Cardiac muscle cell (in vitro differentiated cells and primary cell): ENCODE measurements around the gene PFKM. TPM values are rescaled to one million over a fixed set of nuclear protein-coding genes. Genes with fewer than 3 reads are reported as not detected.
"Not testable (repeated sequence)": the region's sequence is repeated elsewhere in the genome, so short reads cannot be mapped to it uniquely, and the experiment has no call there.

ENCODE experiments used
- DNase-seq, 2 donors: peaks; one replicate each; pipeline versions ENCODE4 v3.0.0 to v3.0.0-alpha.2; 2010 to 2017; ENCODE audit warnings: low read depth in 1 of 2, low spot score in 1 of 2
- H3K27ac ChIP-seq: fragments of 200-600 bp; sonication (generic); 2 replicates; pipeline ENCODE4 v1.5.1; 2016
- H3K27me3 ChIP-seq: fragments of 200-600 bp; sonication (generic); 2 replicates; pipeline ENCODE4 v1.6.0; 2016; ENCODE audit warnings: control low read depth
- H3K36me3 ChIP-seq: fragments of 200-600 bp; sonication (generic); 2 replicates; pipeline ENCODE4 v1.5.1; 2016; ENCODE audit warnings: control low read depth
- H3K4me1 ChIP-seq: fragments of 200-600 bp; sonication (generic); 2 replicates; pipeline ENCODE4 v1.8.1; 2017; ENCODE audit warnings: low read depth, mild to moderate bottlenecking, mixed run types
- H3K4me3 ChIP-seq: fragments of 200-600 bp; sonication (generic); 2 replicates; pipeline ENCODE4 v1.5.1; 2016; ENCODE audit warnings: mild to moderate bottlenecking
- H3K9me3 ChIP-seq: fragments of 200-600 bp; sonication (generic); 2 replicates; pipeline ENCODE4 v1.5.1; 2017; ENCODE audit warnings: low read depth, mild to moderate bottlenecking, control low read depth
- CTCF ChIP-seq: IDR thresholded peaks from 2 replicates; pipeline ENCODE4 v1.5.1; 2012; ENCODE audit warnings: low read depth, mild to moderate bottlenecking, low read length
- polyA plus RNA-seq: library from polyadenylated mRNA; unstranded; fragments of >200 nt; fragmentation: Nextera tagmentation; extraction: Ambion mirVana; gene quantifications from 2 replicates; pipeline ENCODE4 v1.2.1, GENCODE V29; 2016
- total RNA-seq: library from RNA; depleted of rRNA; stranded (reverse); fragments of >200 nt; gene quantifications from 2 replicates; pipeline ENCODE4 v1.2.3, GENCODE V29; 2016

PFKM gene
- total and polyA plus RNA-seq, 2 experiments from 2014 or later: 152 to 163 TPM

GRCh38 chr12:48105321-48105866 lies 13.8 kb upstream of the PFKM start:
- H3K27ac ChIP-seq: peak overlapping the region; percentile 99
- DNase-seq: no peak

GRCh38 chr12:48105867-48106680 lies 13.1 kb upstream of the PFKM start, which contains the start of gene SENP1:
SENP1 (minus strand) TSS chr12:48106079; CDS start chr12:48101472, 4,607 bp downstream.
- Histone ChIP-seq H3K27ac (peak within 1 kb of the TSS; percentile 99), H3K4me3 (peak within 1 kb of the TSS; percentile 95), H3K4me1 (peaks cover 12% of the 10 kb centered on the region), H3K36me3 (no peaks in the 10 kb centered on the region), H3K9me3 (no peaks in the 10 kb centered on the region), H3K27me3 (peaks cover 5% of the 10 kb centered on the region)
- peak; percentile 85 to 92 for DNase-seq
- TF ChIP-seq CTCF: peak; percentile 23

More at GRCh38 chr12:48105321-48105866, 13.8 kb upstream of the PFKM start:
- no peaks in the 10 kb centered on the region for H3K36me3 ChIP-seq
- TF ChIP-seq CTCF: no peak
- H3K27me3 ChIP-seq: peaks cover 5% of the 10 kb centered on the region
- no peaks in the 10 kb centered on the region for H3K9me3 ChIP-seq
- H3K4me3 ChIP-seq: peak overlapping the region; percentile 95
- peaks cover 12% of the 10 kb centered on the region for H3K4me1 ChIP-seq

- H3K4me3 ChIP-seq: peak overlapping the region; percentile 95
- H3K27ac ChIP-seq: peak overlapping the region; percentile 99
- peaks cover 12% of the 10 kb centered on the region for H3K4me1 ChIP-seq
- H3K27me3 ChIP-seq: peaks cover 5% of the 10 kb centered on the region
- DNase-seq: no peak
- no peaks in the 10 kb centered on the region for H3K9me3 ChIP-seq
- H3K36me3 ChIP-seq: no peaks in the 10 kb centered on the region
- no peak for TF ChIP-seq CTCF
These were observed 12.2 kb upstream of the PFKM start for GRCh38 chr12:48106681-48107613.

GRCh38 chr12:48109424-48109823 lies 9.7 kb upstream of the PFKM start:
- Histone ChIP-seq H3K27me3 (peaks cover 5% of the 10 kb centered on the region), H3K4me1 (peaks cover 10% of the 10 kb centered on the region), H3K4me3 (no peak overlapping the region), H3K27ac (no peak overlapping the region), H3K9me3 (no peaks in the 10 kb centered on the region), H3K36me3 (no peaks in the 10 kb centered on the region)
- no peak for TF ChIP-seq CTCF
- DNase-seq: no peak

- peaks cover 5% of the 10 kb centered on the region for H3K27me3 ChIP-seq
- TF ChIP-seq CTCF: no peak
- DNase-seq: no peak
These were observed 8.4 kb upstream of the PFKM start for GRCh38 chr12:48110691-48111311.

GRCh38 chr12:48111312-48111693 lies 7.9 kb upstream of the PFKM start:
- not testable (repeated sequence) for H3K4me3 ChIP-seq, H3K36me3 ChIP-seq, H3K27ac ChIP-seq, H3K27me3 ChIP-seq, H3K4me1 ChIP-seq, DNase-seq, H3K9me3 ChIP-seq

More at GRCh38 chr12:48110691-48111311, 8.4 kb upstream of the PFKM start:
- peaks cover 9% of the 10 kb centered on the region for H3K4me1 ChIP-seq
- H3K9me3 ChIP-seq: no peaks in the 10 kb centered on the region
- H3K36me3 ChIP-seq: no peaks in the 10 kb centered on the region
- no peak overlapping the region for H3K27ac ChIP-seq
- H3K4me3 ChIP-seq: no peak overlapping the region
